Tongue (tissue), 2 donors: ENCODE measurements around the gene CPNE4. TPM values are rescaled to one million over a fixed set of nuclear protein-coding genes. Genes with fewer than 3 reads are reported as not detected.

Experiments
- DNase-seq: peaks from one replicate; pipeline ENCODE4 v3.0.0-alpha.2; 2015
- total RNA-seq: library from RNA; depleted of rRNA; stranded (reverse); fragments of >200 nt; gene quantifications from one replicate; pipeline ENCODE4 v1.2.3, GENCODE V29; 2014

The CPNE4 gene
- total RNA-seq, 1 donor from 2014 or later: 1.5 TPM

DNA sequence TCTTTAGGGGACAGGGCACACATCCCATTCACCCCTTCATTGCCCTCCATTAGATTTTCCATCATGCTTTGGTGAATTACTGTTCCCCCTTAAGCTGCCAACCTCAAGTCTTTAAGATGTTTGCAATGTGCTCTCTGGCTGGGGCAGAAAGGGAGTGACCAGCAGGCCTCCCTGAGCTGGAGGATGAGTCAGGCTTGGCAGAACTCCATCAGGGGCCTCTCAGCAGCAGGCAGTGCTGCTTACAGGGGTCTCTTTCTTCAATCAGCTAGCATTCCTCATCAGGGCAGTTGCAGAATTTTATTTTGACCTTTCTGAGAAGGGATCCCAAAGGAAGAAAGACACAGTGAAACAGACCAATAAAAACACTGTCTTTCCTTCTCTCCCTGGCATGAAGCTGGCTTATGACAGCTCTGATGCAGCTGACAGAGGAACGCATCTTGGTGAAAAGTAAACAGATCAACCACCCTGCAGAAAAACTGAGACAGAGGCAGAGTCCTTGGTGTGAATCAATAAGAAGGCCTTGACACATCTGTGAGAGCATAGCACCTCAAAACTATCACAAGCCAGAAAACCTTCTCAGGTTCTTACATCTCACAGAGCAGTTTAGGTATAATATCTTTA lies 443.3 kb downstream of the CPNE4 start:
- DNase-seq: peak; percentile 53

- no peak for DNase-seq
Measured at GRCh38 chr3:131586277-131586676, 448.5 kb downstream of the CPNE4 start.

DNA sequence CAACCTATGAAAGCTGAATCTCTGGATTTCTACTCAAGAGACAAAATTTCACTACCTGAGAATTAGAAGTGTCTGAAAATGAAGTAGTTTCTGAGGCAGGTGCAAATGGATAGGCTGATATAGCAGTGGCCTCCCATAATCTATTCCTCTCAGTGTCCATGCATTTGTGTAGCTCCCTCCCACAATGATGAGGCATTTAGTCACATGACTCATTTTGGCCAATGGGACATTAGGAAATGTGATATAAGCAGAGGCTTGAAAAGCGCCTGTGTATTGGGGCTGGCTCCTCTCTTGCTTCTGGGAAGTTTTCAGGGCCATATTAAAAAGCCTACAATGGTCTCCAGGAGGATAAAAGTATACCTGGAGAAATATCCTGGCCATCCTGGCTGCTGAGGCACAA lies 452.4 kb downstream of the CPNE4 start:
- no peak for DNase-seq

DNA sequence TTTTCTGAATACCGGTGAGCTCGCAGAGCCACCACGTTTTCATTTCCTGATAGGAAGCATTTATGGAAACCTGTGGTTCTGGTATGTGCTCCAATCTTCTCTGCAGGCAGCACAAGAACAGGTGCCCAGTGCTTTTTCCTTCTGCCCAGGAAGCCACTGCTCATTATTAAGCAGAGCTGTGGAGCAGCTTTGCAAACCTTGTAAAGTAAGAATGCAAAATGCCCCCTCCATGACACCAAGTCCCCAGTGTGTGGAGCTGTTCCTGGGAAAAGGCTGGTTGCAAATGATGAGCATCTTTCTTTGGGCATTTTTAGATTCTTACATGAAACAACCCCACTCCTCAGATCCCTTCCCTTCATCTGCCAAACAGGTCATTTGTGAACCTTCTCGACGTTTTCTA lies 466.4 kb downstream of the CPNE4 start:
- no peak for DNase-seq

- no peak for DNase-seq
Measured at GRCh38 chr3:131564812-131565211, 470.0 kb downstream of the CPNE4 start.

DNA sequence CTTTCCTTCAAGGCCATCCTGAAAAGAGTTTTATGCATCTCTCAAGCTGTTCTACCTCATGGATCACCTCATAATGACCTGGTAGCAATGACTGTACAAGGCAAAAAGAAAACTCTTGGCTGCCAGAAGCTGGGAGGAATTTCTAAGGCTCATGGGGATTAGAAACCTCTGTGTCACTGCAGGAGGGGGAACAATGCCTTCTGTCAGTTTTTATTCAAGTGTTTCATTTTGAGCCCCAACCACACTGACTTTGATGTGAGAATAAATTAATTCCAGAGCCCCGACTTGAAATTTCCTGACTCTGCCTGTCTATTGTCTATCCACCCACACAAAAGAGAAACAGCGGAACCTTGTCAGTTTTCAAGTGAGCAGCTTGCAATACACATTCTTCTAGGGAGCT lies 473.3 kb downstream of the CPNE4 start:
- peak; percentile 43 for DNase-seq

- DNase-seq: no peak
Measured at GRCh38 chr3:131560795-131561194, 474.0 kb downstream of the CPNE4 start.

GRCh38 chr3:131555456-131555855 lies 479.4 kb downstream of the CPNE4 start:
- DNase-seq: no peak

DNA sequence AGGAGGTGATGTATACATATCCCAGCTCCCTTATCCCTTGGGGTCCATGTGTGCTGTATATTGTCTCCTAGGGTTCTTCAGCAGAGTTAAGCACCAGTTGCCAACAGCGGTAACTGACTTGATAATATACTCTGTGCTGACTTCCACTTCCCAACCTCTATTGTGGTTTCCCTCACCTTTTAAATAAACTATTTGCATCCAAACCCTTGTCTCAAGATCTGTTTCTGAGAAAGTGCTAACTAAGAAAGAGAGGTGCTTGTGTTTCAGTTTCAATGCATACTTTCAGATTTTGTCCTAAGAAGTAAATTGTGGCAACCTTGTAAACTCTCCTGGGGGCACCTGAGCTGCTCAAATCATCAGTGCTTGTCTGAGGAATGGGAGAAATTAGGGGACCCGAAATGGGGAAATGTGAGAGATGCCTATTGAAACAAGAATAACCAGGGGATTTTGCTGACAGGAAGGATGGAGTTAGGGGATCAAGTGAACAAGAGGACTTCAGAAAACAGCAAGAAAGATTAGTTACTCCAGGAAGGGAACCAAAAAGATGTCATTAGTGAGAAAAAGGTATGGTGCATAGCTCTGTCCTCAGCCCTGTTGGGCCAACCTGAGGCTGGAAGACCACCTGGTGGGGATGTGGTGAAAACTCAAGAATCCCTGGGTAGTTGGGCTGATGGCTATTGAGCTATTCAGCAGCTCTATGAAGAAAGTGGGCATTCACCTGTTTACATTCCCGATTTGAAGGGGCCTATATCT lies 481.1 kb downstream of the CPNE4 start:
- no peak for DNase-seq

GRCh38 chr3:131551761-131552160 lies 483.1 kb downstream of the CPNE4 start:
- DNase-seq: no peak

- DNase-seq: no peak
Measured at GRCh38 chr3:131550562-131551465, 484.0 kb downstream of the CPNE4 start.

DNA sequence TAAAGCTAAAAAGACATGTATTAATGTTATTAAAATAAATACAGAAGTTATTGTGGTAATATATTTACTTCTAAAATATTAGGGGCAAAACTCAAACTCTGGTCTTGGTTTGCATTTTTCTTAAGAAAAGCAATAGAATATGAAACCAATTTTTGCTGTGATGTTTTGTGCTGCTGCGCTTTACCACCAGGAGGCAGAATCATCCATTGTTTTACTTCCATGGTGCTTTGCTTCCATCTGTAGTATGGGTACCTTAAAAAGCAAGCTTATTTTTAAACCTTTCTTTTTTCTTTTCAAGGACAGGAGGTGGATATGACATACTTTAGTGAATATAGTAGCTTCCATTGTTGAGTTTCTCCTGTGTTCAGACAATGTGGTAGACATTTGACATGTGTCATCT lies 485.5 kb downstream of the CPNE4 start:
- DNase-seq: no peak

DNA sequence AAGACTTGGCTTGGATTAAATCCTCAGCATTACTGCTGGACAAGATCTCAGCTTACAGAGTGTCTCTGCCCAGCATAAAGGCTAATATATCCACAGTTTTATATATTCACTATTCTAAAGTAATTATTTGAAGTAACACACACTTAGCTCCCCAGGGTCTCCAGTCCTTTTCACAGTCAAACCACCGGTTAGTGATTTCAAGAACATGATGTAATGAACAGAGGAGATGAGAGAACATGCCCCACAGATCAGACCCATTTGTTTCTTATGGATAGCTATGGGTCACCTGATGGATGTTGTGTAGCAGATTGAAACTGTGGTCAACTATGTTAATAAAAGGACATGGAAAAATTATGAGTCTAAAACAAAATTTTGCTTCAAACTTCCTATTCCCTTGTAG lies 487.2 kb downstream of the CPNE4 start:
- DNase-seq: no peak

GRCh38 chr3:131546441-131546840 lies 488.4 kb downstream of the CPNE4 start:
- no peak for DNase-seq

DNA sequence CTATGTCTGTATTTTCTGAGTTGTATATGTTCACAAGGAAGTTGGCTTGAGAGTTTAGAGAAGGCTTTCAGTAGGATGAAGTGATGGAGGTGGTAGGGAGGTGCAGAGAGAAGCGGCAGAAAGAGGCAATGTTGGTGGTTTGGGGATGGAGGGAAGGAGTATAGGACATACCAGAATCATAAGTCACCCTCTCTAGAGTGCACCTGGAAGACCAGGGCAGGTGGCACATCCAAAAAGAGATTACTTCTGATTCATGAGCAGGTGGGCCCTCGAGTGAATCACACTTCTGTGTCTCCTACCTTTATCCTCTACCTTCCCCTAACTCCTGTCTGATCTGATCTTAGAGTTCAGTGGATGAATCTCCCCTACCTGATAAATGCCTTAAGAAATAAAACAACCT lies 490.3 kb downstream of the CPNE4 start:
- DNase-seq: no peak

DNA sequence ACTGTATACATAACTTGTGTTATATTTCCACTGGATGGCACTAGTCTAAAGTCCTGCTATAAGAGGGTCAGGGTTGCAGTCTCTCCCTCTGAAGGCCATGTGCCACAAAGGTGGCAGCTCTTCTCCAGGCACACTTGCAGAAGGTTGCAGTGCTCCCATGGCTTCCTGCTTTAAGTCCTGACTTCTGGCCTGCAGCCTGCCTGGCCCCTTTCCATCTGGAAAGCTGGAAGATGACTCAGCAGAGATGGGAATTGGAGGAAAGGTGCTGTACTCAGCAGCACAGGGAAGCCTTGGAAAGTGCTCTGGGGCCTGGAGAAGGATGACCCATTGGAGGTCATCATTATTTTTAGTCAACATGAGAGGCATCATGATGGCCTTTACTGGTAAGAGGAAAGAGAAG lies 491.1 kb downstream of the CPNE4 start:
- DNase-seq: peak; percentile 37

- no peak for DNase-seq
Measured at GRCh38 chr3:131541288-131541687, 493.5 kb downstream of the CPNE4 start.

DNA sequence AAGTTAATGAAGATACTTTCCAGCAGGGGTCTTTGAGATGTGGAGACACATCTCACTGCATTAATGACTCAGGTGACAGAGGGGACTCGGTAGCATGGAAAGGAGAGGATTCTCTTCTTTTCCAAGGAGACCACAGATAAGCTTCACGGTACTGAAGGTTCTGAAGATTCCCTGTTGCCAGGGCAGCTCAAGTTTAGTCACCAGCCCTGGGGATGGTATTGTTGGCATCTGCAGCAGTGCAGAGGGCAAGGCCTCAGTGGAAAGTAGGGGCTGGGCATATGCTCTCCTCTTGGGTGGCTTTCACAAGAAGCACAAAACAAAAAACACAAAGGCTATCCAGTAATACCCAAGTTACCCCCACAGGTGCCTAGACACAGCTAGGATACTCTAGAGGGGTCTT lies 494.0 kb downstream of the CPNE4 start:
- DNase-seq: no peak

- DNase-seq: no peak
Measured at GRCh38 chr3:131540143-131540542, 494.7 kb downstream of the CPNE4 start.

GRCh38 chr3:131538968-131539367 lies 495.8 kb downstream of the CPNE4 start:
- DNase-seq: no peak

GRCh38 chr3:131537531-131537930 lies 497.3 kb downstream of the CPNE4 start:
- DNase-seq: no peak

DNA sequence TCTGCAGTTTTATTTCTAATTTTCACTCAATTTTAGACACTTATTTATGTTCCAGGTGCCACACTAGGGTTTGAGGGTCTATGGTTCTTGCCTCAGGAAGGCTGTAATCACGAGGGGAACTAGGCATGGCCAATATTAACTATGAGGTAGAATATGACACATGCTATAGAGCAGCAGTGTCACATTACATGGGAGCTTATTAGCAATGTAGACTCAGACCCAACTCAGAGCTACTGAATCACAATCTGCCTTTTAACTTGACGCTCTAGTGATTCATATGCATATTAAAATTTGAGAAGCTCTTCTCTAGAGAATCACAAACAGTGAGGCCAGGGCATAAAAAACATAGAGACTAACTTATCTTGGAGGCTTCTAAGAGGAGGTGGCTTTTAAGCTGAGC lies 499.2 kb downstream of the CPNE4 start:
- DNase-seq: no peak

GRCh38 chr3:131535131-131535530 lies 499.7 kb downstream of the CPNE4 start:
- DNase-seq: peak; percentile 54
